HepG2 (cell line): ENCODE results near the gene ZFP69. TPM values are rescaled to one million over a fixed set of nuclear protein-coding genes. Genes with fewer than 3 reads are reported as not detected.

ENCODE experiments used
- EZH2 ChIP-seq: conservative IDR thresholded peaks from 2 replicates; pipeline ENCODE4 v1.6.1; 2012; ENCODE audit warnings: mild to moderate bottlenecking, low read depth, low read length, moderate library complexity
- HHEX ChIP-seq: IDR thresholded peaks from 2 replicates; pipeline ENCODE4 v1.6.1; 2016; ENCODE audit warnings: control low read depth
- LCORL ChIP-seq, 2 experiments: fragments of 450-650 bp in 1 of 2; sonication (generic) in 1 of 2; formaldehyde crosslinking in 1 of 2; IDR thresholded peaks; 2 replicates each; pipeline versions ENCODE4 v1.5.0 to v1.6.1; 2017 to 2020; ENCODE audit warnings: antibody characterized with exemption in 1 of 2, missing genetic modification reagents in 1 of 2
- MAFK ChIP-seq, 2 experiments: IDR thresholded peaks in 1 of 2; conservative IDR thresholded peaks in 1 of 2; 2 replicates each; pipeline ENCODE4 v1.6.1; 2011; ENCODE audit warnings: improper control_type of control experiment in 2 of 2, low read length in 2 of 2
- MED13 ChIP-seq: sonication (generic); formaldehyde crosslinking; IDR thresholded peaks from 2 replicates; pipeline ENCODE4 v1.5.0; 2020; ENCODE audit warnings: missing genetic modification reagents
- MIER3 ChIP-seq: IDR thresholded peaks from 2 replicates; pipeline ENCODE4 v1.6.1; 2016; ENCODE audit warnings: missing compliant biosample characterization, borderline replicate concordance
- MLX ChIP-seq: IDR thresholded peaks from 2 replicates; pipeline ENCODE4 v1.6.1; 2016
- NPAS2 ChIP-seq: sonication (generic); formaldehyde crosslinking; IDR thresholded peaks from 2 replicates; pipeline ENCODE4 v1.8.0; 2022; ENCODE audit warnings: mild to moderate bottlenecking, missing genetic modification reagents, borderline replicate concordance
- PAX8 ChIP-seq: sonication (generic); formaldehyde crosslinking; IDR thresholded peaks from 2 replicates; pipeline ENCODE4 v1.8.0; 2022; ENCODE audit warnings: mild to moderate bottlenecking, missing genetic modification reagents, borderline replicate concordance
- PHB2 ChIP-seq: fragments of 450-650 bp; IDR thresholded peaks from 2 replicates; pipeline ENCODE4 v1.6.1; 2018; ENCODE audit not compliant: partially characterized antibody
- POLR2G ChIP-seq: fragments of 200-400 bp; formaldehyde crosslinking; IDR thresholded peaks from 2 replicates; pipeline ENCODE4 v1.6.1; 2018; ENCODE audit warnings: mild to moderate bottlenecking, low read depth, low read length, moderate library complexity
- SMC3 ChIP-seq: IDR thresholded peaks from 2 replicates; pipeline ENCODE4 v1.6.1; 2011; ENCODE audit warnings: low read length, improper control_type of control experiment
- SSRP1 ChIP-seq: IDR thresholded peaks from 2 replicates; pipeline ENCODE4 v1.6.1; 2016; ENCODE audit warnings: control low read depth
- STAG1 ChIP-seq: sonication (generic); formaldehyde crosslinking; IDR thresholded peaks from 2 replicates; pipeline ENCODE4 v1.4.0; 2020; ENCODE audit warnings: missing genetic modification reagents
- TBL1XR1 ChIP-seq: fragments of 150-350 bp; IDR thresholded peaks from 2 replicates; pipeline ENCODE4 v1.6.1; 2014; ENCODE audit warnings: borderline replicate concordance, low read length; ENCODE audit not compliant: partially characterized antibody
- ZFP91 ChIP-seq: sonication (generic); formaldehyde crosslinking; IDR thresholded peaks from 2 replicates; pipeline ENCODE4 v1.9.0; 2022; ENCODE audit warnings: missing genetic modification reagents, mild to moderate bottlenecking, borderline replicate concordance
- ZNF253 ChIP-seq: sonication (generic); formaldehyde crosslinking; IDR thresholded peaks from 2 replicates; pipeline ENCODE4 v1.8.0; 2022; ENCODE audit warnings: mild to moderate bottlenecking, missing genetic modification reagents, borderline replicate concordance
- ZNF256 ChIP-seq: sonication (generic); formaldehyde crosslinking; conservative IDR thresholded peaks from 2 replicates; pipeline ENCODE4 v1.4.0; 2020; ENCODE audit warnings: missing genetic modification reagents
- ZNF274 ChIP-seq: sonication (generic); formaldehyde crosslinking; IDR thresholded peaks from 2 replicates; pipeline ENCODE4 v1.5.1; 2020; ENCODE audit warnings: mild to moderate bottlenecking, missing genetic modification reagents
- ZNF414 ChIP-seq: sonication (generic); formaldehyde crosslinking; IDR thresholded peaks from 2 replicates; pipeline ENCODE4 v1.5.0; 2020; ENCODE audit warnings: missing genetic modification reagents
- ZNF740 ChIP-seq: sonication (generic); formaldehyde crosslinking; IDR thresholded peaks from 2 replicates; pipeline ENCODE4 v1.4.0; 2020; ENCODE audit warnings: missing genetic modification reagents
- ZSCAN21 ChIP-seq: sonication (generic); formaldehyde crosslinking; IDR thresholded peaks from 2 replicates; pipeline ENCODE4 v1.8.0; 2022; ENCODE audit warnings: mild to moderate bottlenecking, missing genetic modification reagents, moderate library complexity, borderline replicate concordance
- polyA plus RNA-seq, 8 experiments: library from polyadenylated mRNA; depleted of rRNA in 3 of 8; stranded (reverse) in 7 of 8; unstranded in 1 of 8; fragments of >200 nt; fragmentation: Illumina TruSeq in 4 of 8; extraction: Trizol in 4 of 8; gene quantifications; 2 replicates each; pipeline versions ENCODE4 v1.2.1 to v1.2.3, GENCODE V29; 2011 to 2016; ENCODE audit warnings: low read depth in 4 of 8, missing spikeins in 1 of 8, mixed read lengths in 1 of 8; ENCODE audit not compliant: insufficient read depth in 1 of 8
- total RNA-seq, 5 experiments: library from RNA; depleted of rRNA; stranded (reverse); fragments of >200 nt; fragmentation: Illumina TruSeq; extraction: Trizol; gene quantifications; 2 replicates each; pipeline ENCODE4 v1.2.3, GENCODE V29; 2016; ENCODE audit warnings: low read depth in 1 of 5
- TF ChIP-seq, protein P1 (sequence below): sonication (generic); formaldehyde crosslinking; IDR thresholded peaks from 2 replicates; pipeline ENCODE4 v1.8.0; 2022; ENCODE audit warnings: mild to moderate bottlenecking, missing genetic modification reagents, moderate library complexity
- TF ChIP-seq, protein P2 (sequence below): IDR thresholded peaks from 2 replicates; pipeline ENCODE4 v1.6.1; 2016; ENCODE audit warnings: missing compliant biosample characterization, missing genetic modification reagents, borderline replicate concordance

ZFP69 gene
- total and polyA plus RNA-seq, 2 of the 13 experiments (the other 11 are each of a cell fraction or from before 2014, with no cell fraction given), result 2.6 to 5.6 TPM

DNA sequence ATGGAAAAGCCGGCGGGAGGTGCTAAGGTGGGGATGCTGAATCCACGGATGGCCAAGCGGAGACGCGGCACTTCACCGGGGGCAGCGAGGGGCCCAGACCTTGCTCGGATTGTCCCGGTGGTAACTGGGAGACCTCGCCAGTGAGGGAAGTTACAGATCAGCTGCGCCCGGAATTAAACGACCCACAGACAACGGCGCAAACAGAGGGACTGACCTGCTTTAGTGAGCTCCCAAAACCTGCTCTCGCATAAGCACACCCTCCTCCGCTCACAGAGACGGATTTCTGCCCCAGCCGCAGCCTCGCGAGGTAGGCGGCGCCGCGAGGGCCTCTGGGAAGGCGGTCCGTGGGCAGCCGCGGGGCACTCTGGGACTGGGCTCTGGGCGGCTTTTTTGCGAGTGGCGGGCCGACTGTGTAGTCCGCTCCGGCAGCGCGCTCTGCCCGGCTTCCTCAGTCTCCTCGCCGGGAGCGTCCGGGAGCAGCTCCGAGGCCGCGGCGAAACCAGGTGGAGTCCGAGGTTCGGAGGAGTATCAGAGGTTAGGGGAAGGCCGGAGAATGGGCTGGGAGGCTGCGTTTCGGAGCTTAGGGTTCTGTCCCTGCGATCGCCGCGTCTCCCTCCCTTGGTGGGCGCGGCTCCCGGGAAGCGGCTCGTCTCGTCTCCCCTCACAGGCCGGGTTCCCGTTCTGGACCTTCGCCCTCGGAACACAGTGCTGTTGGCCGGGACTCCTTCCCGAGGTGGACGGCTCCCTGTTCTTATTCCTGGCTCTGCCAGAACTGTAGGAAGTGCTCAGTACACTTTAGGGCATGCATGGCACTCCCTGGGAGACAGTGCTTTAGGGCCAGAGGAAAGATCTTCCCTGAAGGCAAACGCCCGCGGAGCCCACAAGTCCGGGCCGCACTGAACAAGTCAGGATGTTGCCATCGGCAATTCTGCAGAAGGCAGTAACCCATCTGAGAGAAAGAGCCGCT is 31.6 kb downstream of the ZFP69 start, which contains the start of gene EXO5 (continued):
- TF ChIP-seq LCORL (IDR thresholded peaks at IDR 0.05) (no peak), LCORL (CRISPR knock-in tag; IDR thresholded peaks at IDR 0.05) (peak; percentile 78), MLX (CRISPR knock-in tag) (peak; percentile 20; the same call in 1 of the 2 replicates), MAFK (conservative IDR thresholded peaks at IDR 0.05 in 1 of 2, IDR thresholded peaks at IDR 0.05 in 1 of 2; ENCODE audit: low read length in 2 of 2) (no peak), POLR2G (peak; percentile 97), PAX8 (CRISPR knock-in tag) (no peak), SSRP1 (no peak), MED13 (CRISPR knock-in tag) (peak; percentile 81), ZNF414 (peak; percentile 94), TBL1XR1 (no peak), ZNF740 (CRISPR knock-in tag) (peak; percentile 78; the same call in 1 of the 2 replicates), EZH2 (no peak), ZNF256 (peak; percentile 92; the same call in 1 of the 2 replicates), ZNF253 (CRISPR knock-in tag) (no peak), ZSCAN21 (CRISPR knock-in tag) (peak; percentile 59), ZNF274 (peak; percentile 89), ZFP91 (CRISPR knock-in tag) (peak; percentile 93; the same call in 1 of the 2 replicates), PHB2 (no peak), MIER3 (peak; percentile 84; the same call in 1 of the 2 replicates), HHEX (CRISPR knock-in tag) (no peak), NPAS2 (no peak), STAG1 (CRISPR knock-in tag) (0 out of 2 replicates have a peak, but pooled peaks have one; percentile 3), SMC3 (no peak)
- TF ChIP-seq, protein P1, sequence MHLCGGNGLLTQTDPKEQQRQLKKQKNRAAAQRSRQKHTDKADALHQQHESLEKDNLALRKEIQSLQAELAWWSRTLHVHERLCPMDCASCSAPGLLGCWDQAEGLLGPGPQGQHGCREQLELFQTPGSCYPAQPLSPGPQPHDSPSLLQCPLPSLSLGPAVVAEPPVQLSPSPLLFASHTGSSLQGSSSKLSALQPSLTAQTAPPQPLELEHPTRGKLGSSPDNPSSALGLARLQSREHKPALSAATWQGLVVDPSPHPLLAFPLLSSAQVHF (CRISPR knock-in tag), result no peak
- TF ChIP-seq, protein P2, sequence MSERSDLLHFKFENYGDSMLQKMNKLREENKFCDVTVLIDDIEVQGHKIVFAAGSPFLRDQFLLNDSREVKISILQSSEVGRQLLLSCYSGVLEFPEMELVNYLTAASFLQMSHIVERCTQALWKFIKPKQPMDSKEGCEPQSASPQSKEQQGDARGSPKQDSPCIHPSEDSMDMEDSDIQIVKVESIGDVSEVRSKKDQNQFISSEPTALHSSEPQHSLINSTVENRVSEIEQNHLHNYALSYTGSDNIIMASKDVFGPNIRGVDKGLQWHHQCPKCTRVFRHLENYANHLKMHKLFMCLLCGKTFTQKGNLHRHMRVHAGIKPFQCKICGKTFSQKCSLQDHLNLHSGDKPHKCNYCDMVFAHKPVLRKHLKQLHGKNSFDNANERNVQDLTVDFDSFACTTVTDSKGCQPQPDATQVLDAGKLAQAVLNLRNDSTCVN, result no peak; the same call in 1 of the 2 replicates
